Measurements from ENCODE around the gene OGA. TPM values are rescaled to one million over a fixed set of nuclear protein-coding genes. Genes with fewer than 3 reads are reported as not detected.

The OGA gene
- total and polyA plus RNA-seq, 2 of the 8 experiments (the other 6 are each of a cell fraction or from before 2014, with no cell fraction given) = 31.2 to 107 TPM

- no peak for TF ChIP-seq SIRT6 (IDR thresholded peaks at IDR 0.05; ENCODE audit: low read length)
- TF ChIP-seq CTBP2 (IDR thresholded peaks at IDR 0.05; ENCODE audit: borderline replicate concordance, insufficient read depth, insufficient read length, low read length) = no peak
- TF ChIP-seq SIN3A (conservative IDR thresholded peaks at IDR 0.05 in 1 of 2, IDR thresholded peaks at IDR 0.05 in 1 of 2; ENCODE audit: low read depth in 1 of 2, low read length in 2 of 2) = no peak
These were observed 74.0 kb downstream of the OGA start (continued) for GRCh38 chr10:101744267-101744666.

Data from H1 (cell line).